ENCODE results near the gene VPS9D1. TPM values are rescaled to one million over a fixed set of nuclear protein-coding genes. Genes with fewer than 3 reads are reported as not detected.
"Not testable (repeated sequence)": the region's sequence is repeated elsewhere in the genome, so short reads cannot be mapped to it uniquely, and the experiment has no call there.

Gene VPS9D1
- total RNA-seq, 5 donors from 2014 or later (not counting 1 experiment from before 2014, with no cell fraction given), result 15.5 to 28.8 (median 24.5) TPM

GRCh38 chr16:89697616-89698331 is 22.9 kb downstream of the VPS9D1 start:
- 93% methylated on average over 23 of the region's 32 CpGs for WGBS (ENCODE audit: insufficient coverage)
- H3K4me1 ChIP-seq (ENCODE audit: control insufficient read depth in 1 of 2, extremely low read depth in 1 of 2, insufficient read depth in 2 of 2, low read length in 2 of 2), result peaks cover 4 to 47% of the 10 kb centered on the region in 2 experiments
- Mint-ChIP-seq H3K27me3 (no peaks in the 10 kb centered on the region), H3K4me1 (peaks cover 5 to 37% (median 23%) of the 10 kb centered on the region in 3 donors), H3K4me3 (no peak overlapping the region), H3K27ac (no peak overlapping the region), H3K9me3 (no peaks in the 10 kb centered on the region), H3K36me3 (peaks cover 5% of the 10 kb centered on the region)
- ATAC-seq (replicated peaks in 1 of 4) (no peak), DNase-seq (no peak)
- H3K27me3 ChIP-seq (replicated peaks in 1 of 2; ENCODE audit: control insufficient read depth in 2 of 2, extremely low read depth in 1 of 2, insufficient read depth in 2 of 2, low read length in 1 of 2), result no peaks in the 10 kb centered on the region
- H3K36me3 ChIP-seq (ENCODE audit: control insufficient read depth in 2 of 2, extremely low read depth in 1 of 2, insufficient read depth in 1 of 2, low read length in 1 of 2), result peaks cover 12 to 30% of the 10 kb centered on the region in 2 donors
- no peak overlapping the region for H3K4me3 ChIP-seq (ENCODE audit: control insufficient read depth in 1 of 2, extremely low read depth in 1 of 2, low read length in 1 of 2)
- H3K9me3 ChIP-seq, result no peaks in the 10 kb centered on the region
- H3K27ac ChIP-seq (ENCODE audit: low read length), result no peak overlapping the region
- ChIA-PET CTCF (interaction anchor here in 1 of 2 donors (0.6 kb wide), 2 partner anchors 153 to 174 kb away, joined by 3 to 4 read pairs; no protein-coding TSS in a partner anchor), POLR2A (no interaction called here)

- DNase-seq, result no peak
- H3K27ac Mint-ChIP-seq, result no peak overlapping the region
- H3K9me3 ChIP-seq, result no peaks in the 10 kb centered on the region
- no peak for ATAC-seq (replicated peaks in 1 of 4)
- no peaks in the 10 kb centered on the region for H3K27me3 Mint-ChIP-seq
- no peak overlapping the region for H3K27ac ChIP-seq (ENCODE audit: low read length)
- peaks cover 5% of the 10 kb centered on the region for H3K36me3 Mint-ChIP-seq
- CTCF ChIA-PET, result no interaction called here
- H3K36me3 ChIP-seq (ENCODE audit: control insufficient read depth in 2 of 2, extremely low read depth in 1 of 2, insufficient read depth in 1 of 2, low read length in 1 of 2), result peaks cover 12 to 34% of the 10 kb centered on the region in 2 donors
- no peaks in the 10 kb centered on the region for H3K9me3 Mint-ChIP-seq
- H3K4me1 ChIP-seq (ENCODE audit: control insufficient read depth in 1 of 2, extremely low read depth in 1 of 2, insufficient read depth in 2 of 2, low read length in 2 of 2), result peaks cover 2 to 41% of the 10 kb centered on the region in 2 experiments
- H3K4me3 Mint-ChIP-seq, result no peak overlapping the region
- POLR2A ChIA-PET, result no interaction called here
- H3K4me3 ChIP-seq (ENCODE audit: control insufficient read depth in 1 of 2, extremely low read depth in 1 of 2, low read length in 1 of 2), result no peak overlapping the region
- peaks cover 5 to 32% (median 18%) of the 10 kb centered on the region in 3 donors for H3K4me1 Mint-ChIP-seq
- WGBS (ENCODE audit: insufficient coverage), result 98% methylated on average over 16 of the region's 19 CpGs
- no peaks in the 10 kb centered on the region for H3K27me3 ChIP-seq (replicated peaks in 1 of 2; ENCODE audit: control insufficient read depth in 2 of 2, extremely low read depth in 1 of 2, insufficient read depth in 2 of 2, low read length in 1 of 2)
Observed at GRCh38 chr16:89697161-89697615, 23.5 kb downstream of the VPS9D1 start.

GRCh38 chr16:89696670-89697128 is 24.0 kb downstream of the VPS9D1 start:
- Histone ChIP-seq H3K27ac (ENCODE audit: low read length) (no peak overlapping the region), H3K4me1 (ENCODE audit: control insufficient read depth in 1 of 2, extremely low read depth in 1 of 2, insufficient read depth in 2 of 2, low read length in 2 of 2) (peaks cover 2 to 39% of the 10 kb centered on the region in 2 experiments), H3K4me3 (ENCODE audit: control insufficient read depth in 1 of 2, extremely low read depth in 1 of 2, low read length in 1 of 2) (no peak overlapping the region), H3K36me3 (ENCODE audit: control insufficient read depth in 2 of 2, extremely low read depth in 1 of 2, insufficient read depth in 1 of 2, low read length in 1 of 2) (peaks cover 16 to 39% of the 10 kb centered on the region in 2 donors), H3K9me3 (no peaks in the 10 kb centered on the region), H3K27me3 (replicated peaks in 1 of 2; ENCODE audit: control insufficient read depth in 2 of 2, extremely low read depth in 1 of 2, insufficient read depth in 2 of 2, low read length in 1 of 2) (no peaks in the 10 kb centered on the region)
- WGBS (ENCODE audit: insufficient coverage), result 23% methylated on average over 15 of the region's 18 CpGs
- Mint-ChIP-seq H3K4me3 (no peak overlapping the region), H3K27me3 (no peaks in the 10 kb centered on the region), H3K4me1 (peaks cover 5 to 30% (median 16%) of the 10 kb centered on the region in 3 donors), H3K9me3 (no peaks in the 10 kb centered on the region), H3K27ac (no peak overlapping the region), H3K36me3 (peaks cover 5% of the 10 kb centered on the region)
- CTCF ChIA-PET, result no interaction called here
- DNase-seq (peak in 8 of 35 experiments; percentile 27 to 59 (median 30)), ATAC-seq (replicated peaks in 1 of 4) (no peak)
- POLR2A ChIA-PET, result interaction anchor here in 1 of 2 donors (0.6 kb wide), 1 partner anchor 20 kb away, joined by 3 read pairs; no protein-coding TSS in a partner anchor

- Histone ChIP-seq H3K27ac (ENCODE audit: low read length) (no peak overlapping the region), H3K9me3 (no peaks in the 10 kb centered on the region), H3K4me1 (ENCODE audit: control insufficient read depth in 1 of 2, extremely low read depth in 1 of 2, insufficient read depth in 2 of 2, low read length in 2 of 2) (peaks cover 2 to 39% of the 10 kb centered on the region in 2 experiments), H3K27me3 (replicated peaks in 1 of 2; ENCODE audit: control insufficient read depth in 2 of 2, extremely low read depth in 1 of 2, insufficient read depth in 2 of 2, low read length in 1 of 2) (no peaks in the 10 kb centered on the region), H3K36me3 (ENCODE audit: control insufficient read depth in 2 of 2, extremely low read depth in 1 of 2, insufficient read depth in 1 of 2, low read length in 1 of 2) (peaks cover 21 to 45% of the 10 kb centered on the region in 2 donors), H3K4me3 (ENCODE audit: control insufficient read depth in 1 of 2, extremely low read depth in 1 of 2, low read length in 1 of 2) (no peak overlapping the region)
- ChIA-PET CTCF (no interaction called here), POLR2A (interaction anchor here in 1 of 2 donors (0.6 kb wide), 1 partner anchor 19 kb away, joined by 3 read pairs; no protein-coding TSS in a partner anchor)
- peaks cover 5% of the 10 kb centered on the region for H3K36me3 Mint-ChIP-seq
- 74% methylated on average over 22 of the region's 25 CpGs for WGBS (ENCODE audit: insufficient coverage)
- no peak for ATAC-seq (replicated peaks in 1 of 4)
- no peaks in the 10 kb centered on the region for H3K27me3 Mint-ChIP-seq
- no peak overlapping the region for H3K4me3 Mint-ChIP-seq
- H3K9me3 Mint-ChIP-seq, result no peaks in the 10 kb centered on the region
- DNase-seq, result no peak
- no peak overlapping the region for H3K27ac Mint-ChIP-seq
- H3K4me1 Mint-ChIP-seq, result peaks cover 5 to 30% (median 16%) of the 10 kb centered on the region in 3 donors
Observed at GRCh38 chr16:89695875-89696669, 24.6 kb downstream of the VPS9D1 start.

GRCh38 chr16:89695086-89695874 is 25.4 kb downstream of the VPS9D1 start:
- WGBS (ENCODE audit: insufficient coverage), result 97% methylated on average over 19 of the region's 31 CpGs
- POLR2A ChIA-PET, result no interaction called here

GRCh38 chr16:89694784-89695085 is 26.0 kb downstream of the VPS9D1 start:
- H3K36me3 ChIP-seq (ENCODE audit: control insufficient read depth in 2 of 2, extremely low read depth in 1 of 2, insufficient read depth in 1 of 2, low read length in 1 of 2), result peaks cover 21 to 50% of the 10 kb centered on the region in 2 donors
- H3K27me3 ChIP-seq (replicated peaks in 1 of 2; ENCODE audit: control insufficient read depth in 2 of 2, extremely low read depth in 1 of 2, insufficient read depth in 2 of 2, low read length in 1 of 2); H3K9me3 Mint-ChIP-seq; H3K27ac Mint-ChIP-seq; H3K36me3 Mint-ChIP-seq; H3K27me3 Mint-ChIP-seq; H3K4me3 Mint-ChIP-seq; H3K9me3 ChIP-seq; DNase-seq; POLR2A ChIA-PET; H3K4me3 ChIP-seq (ENCODE audit: control insufficient read depth in 1 of 2, extremely low read depth in 1 of 2, low read length in 1 of 2); ATAC-seq (replicated peaks in 1 of 4); H3K27ac ChIP-seq (ENCODE audit: low read length); CTCF ChIA-PET: not testable (repeated sequence)
- 85% methylated on average over 16 of the region's 23 CpGs for WGBS (ENCODE audit: insufficient coverage)
- H3K4me1 ChIP-seq (ENCODE audit: control insufficient read depth in 1 of 2, extremely low read depth in 1 of 2, insufficient read depth in 2 of 2, low read length in 2 of 2), result peaks cover 0 to 27% of the 10 kb centered on the region in 2 experiments
- peaks cover 5 to 24% (median 11%) of the 10 kb centered on the region in 3 donors for H3K4me1 Mint-ChIP-seq

More at GRCh38 chr16:89695086-89695874, 25.4 kb downstream of the VPS9D1 start:
- Mint-ChIP-seq H3K4me1 (peaks cover 6 to 28% (median 16%) of the 10 kb centered on the region in 3 donors), H3K4me3 (no peak overlapping the region), H3K36me3 (peaks cover 6% of the 10 kb centered on the region), H3K27ac (no peak overlapping the region), H3K9me3 (no peaks in the 10 kb centered on the region), H3K27me3 (no peaks in the 10 kb centered on the region)
- no peak for DNase-seq
- H3K27me3 ChIP-seq (replicated peaks in 1 of 2; ENCODE audit: control insufficient read depth in 2 of 2, extremely low read depth in 1 of 2, insufficient read depth in 2 of 2, low read length in 1 of 2), result no peaks in the 10 kb centered on the region
- H3K27ac ChIP-seq (ENCODE audit: low read length), result no peak overlapping the region
- no peaks in the 10 kb centered on the region for H3K9me3 ChIP-seq
- peaks cover 21 to 50% of the 10 kb centered on the region in 2 donors for H3K36me3 ChIP-seq (ENCODE audit: control insufficient read depth in 2 of 2, extremely low read depth in 1 of 2, insufficient read depth in 1 of 2, low read length in 1 of 2)
- CTCF ChIA-PET, result no interaction called here
- H3K4me3 ChIP-seq (ENCODE audit: control insufficient read depth in 1 of 2, extremely low read depth in 1 of 2, low read length in 1 of 2), result no peak overlapping the region
- no peak for ATAC-seq (replicated peaks in 1 of 4)
- H3K4me1 ChIP-seq (ENCODE audit: control insufficient read depth in 1 of 2, extremely low read depth in 1 of 2, insufficient read depth in 2 of 2, low read length in 2 of 2), result peaks cover 2 to 33% of the 10 kb centered on the region in 2 experiments

All from T-cell (primary cell).